DMS 273 treated with DMSO at 0.1 percent for 48 hours (cell line): ENCODE measurements around the gene RMND5B.
"Not testable (repeated sequence)": the region's sequence is repeated elsewhere in the genome, so short reads cannot be mapped to it uniquely, and the experiment has no call there.

Source experiments
- DNase-seq: peaks from one replicate; lab custom pipeline; 2025; lab: John Stamatoyannopoulos, UW

The RMND5B gene

DNA sequence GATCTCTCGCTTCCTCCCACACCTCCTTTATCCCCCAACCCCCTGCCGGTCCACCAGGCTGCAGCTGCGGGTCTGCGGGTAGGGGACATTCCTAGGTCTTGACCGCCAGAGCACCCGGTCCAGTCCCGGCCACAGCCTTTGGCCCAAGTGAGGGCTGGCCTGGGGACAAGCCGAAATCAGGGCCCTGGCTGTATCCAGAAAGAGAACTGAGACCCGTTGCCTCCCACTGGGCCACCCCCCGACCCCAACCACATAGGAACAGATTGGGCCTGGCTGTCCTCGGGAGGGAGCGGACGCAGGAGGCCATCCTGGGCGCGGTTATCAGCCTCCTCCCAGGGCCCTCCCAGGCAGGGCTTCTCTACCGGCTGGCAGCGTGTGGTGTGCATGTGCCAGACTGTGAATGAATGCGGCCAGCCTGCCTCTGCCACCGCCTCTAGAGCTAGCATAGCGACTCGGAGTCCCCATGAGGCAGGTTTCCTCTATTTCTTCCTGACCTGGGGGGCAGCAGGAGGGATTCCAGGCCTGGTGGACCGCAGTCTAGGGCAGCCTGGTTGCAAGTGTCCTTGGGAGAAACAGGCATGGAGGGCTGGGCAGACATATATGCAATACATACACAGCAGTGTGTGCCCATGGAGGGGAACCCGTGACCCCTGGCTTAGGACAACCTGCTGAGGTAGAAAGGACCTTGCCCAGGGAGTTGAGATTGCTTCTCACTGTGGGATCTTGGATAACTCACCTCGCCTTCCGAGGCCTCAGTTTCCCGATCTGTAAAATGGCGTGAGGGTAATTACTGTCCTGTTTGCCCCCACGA is 16.3 kb upstream of the RMND5B start:
- DNase-seq: no peak

DNA sequence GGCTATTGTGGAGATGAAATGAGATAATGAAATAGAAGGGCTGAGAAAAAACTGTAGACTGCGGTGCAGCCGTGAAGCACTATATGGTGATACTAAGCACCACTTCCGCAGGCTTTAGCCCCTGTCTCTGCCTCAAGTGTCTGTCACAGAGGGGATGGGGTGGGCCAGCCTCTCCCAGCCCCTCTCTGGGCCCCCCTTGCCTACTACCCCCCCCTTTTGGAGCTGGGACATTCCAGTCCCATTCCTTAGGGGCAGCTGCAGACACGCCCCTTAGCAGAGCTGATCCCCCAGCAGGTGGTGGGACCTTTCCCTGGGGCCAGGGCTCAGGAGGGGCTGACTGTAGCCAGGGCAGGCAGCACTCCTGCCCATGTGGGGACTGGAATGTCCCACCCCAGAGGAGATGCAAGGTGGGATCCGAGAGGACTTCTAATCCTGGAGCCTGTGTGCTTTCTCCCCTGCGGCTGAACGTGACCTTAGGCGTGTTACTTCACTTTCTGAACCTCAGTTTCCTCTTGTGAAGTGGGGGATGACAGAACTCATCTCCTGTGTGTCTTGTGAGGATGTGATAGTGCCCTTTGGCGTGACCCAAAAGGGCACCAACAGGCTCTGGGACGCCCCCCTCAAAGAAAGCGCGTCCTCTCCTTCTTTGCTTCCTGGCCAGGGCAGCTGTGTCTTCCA is 15.5 kb upstream of the RMND5B start:
- DNase-seq: no peak

DNA sequence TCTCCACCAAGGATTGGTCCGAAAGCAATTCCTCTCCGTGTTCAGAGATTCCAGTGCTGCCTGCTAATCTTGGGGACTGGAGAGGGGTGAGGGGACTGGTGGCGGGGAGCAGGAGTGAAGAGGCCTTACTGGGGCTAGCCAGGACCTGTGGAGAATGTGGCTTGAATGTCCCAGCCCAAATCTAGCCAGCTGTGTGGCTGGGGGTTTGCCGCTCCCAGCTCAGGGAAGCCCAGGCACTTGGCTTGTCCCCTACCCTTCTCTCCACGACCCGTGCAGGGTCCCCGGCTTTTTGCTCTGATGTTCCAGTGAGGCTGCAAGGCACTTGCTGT is 15.0 kb upstream of the RMND5B start:
- no peak for DNase-seq

DNA sequence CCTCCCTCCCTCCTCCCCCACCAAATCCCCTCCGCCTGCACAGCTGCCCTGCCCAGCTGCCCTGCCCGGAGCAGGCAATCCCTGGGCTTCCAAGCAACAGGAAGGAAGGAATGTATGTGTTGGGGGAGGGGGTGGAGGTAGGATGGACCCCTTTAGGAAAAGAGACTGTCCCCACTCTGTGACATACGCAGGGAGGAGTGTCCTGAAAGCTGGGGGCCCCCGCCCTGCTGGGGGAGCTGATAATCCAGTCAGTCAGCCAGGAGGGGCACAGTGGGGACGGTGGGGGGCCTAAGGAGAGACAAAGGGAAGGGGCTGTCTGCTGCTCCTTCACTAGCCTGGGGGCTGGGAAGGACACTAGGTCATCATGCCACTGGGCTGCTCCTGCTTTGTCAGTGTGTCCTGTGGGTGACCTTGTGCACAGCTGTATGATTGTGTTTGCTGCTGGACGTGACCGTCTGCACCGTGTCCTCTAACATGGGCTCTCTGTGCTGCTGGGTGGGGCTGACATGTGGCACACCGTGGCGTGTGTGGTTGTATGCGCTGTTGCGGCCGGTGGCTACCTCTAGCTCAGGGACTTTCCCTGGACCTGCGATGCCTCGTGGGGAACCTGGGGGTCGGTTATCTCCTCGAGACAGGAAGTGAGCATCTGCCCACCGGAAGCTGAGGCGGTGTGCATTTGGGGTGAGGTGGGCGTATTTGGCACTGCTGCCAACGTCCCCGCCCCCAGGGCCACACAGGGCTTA is 14.5 kb upstream of the RMND5B start:
- DNase-seq: no peak

DNA sequence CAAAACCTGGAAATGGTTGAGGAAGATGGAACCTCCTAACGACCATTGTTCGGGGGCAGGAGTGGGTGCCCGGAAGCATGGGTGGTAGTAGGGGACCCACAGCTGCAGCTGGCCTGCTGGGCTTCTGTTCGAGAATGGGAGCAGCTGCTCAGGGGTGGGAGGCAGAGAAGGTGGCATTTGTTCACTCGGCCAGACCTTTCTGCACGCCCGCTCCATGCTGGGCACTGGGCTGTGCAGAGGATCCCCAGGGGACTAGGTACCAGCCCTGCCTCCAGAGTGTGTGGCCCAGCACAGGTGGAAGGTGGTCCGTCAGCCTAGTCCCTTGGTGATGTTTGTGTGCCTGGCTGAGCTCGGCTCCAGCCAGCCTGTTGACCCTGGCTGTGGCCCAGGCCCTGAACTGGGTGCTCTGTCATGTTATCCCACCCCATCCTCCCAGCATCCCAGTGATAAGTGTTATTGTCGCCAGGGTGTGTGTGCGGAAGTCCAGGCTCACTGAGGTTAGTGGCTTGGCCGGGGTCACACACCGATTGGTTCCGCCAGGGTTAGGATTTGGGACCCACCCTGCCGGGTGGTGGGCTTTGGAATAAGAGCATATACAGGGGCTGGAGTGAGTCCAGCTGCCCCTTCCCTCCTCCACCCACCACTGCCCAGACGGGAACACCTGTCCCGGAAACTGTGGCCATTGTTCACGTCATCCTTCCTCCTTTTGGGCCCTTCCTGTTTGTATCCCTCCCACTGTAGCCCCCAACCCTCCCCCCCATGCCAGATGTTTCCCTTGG is 12.7 kb upstream of the RMND5B start:
- no peak for DNase-seq

DNA sequence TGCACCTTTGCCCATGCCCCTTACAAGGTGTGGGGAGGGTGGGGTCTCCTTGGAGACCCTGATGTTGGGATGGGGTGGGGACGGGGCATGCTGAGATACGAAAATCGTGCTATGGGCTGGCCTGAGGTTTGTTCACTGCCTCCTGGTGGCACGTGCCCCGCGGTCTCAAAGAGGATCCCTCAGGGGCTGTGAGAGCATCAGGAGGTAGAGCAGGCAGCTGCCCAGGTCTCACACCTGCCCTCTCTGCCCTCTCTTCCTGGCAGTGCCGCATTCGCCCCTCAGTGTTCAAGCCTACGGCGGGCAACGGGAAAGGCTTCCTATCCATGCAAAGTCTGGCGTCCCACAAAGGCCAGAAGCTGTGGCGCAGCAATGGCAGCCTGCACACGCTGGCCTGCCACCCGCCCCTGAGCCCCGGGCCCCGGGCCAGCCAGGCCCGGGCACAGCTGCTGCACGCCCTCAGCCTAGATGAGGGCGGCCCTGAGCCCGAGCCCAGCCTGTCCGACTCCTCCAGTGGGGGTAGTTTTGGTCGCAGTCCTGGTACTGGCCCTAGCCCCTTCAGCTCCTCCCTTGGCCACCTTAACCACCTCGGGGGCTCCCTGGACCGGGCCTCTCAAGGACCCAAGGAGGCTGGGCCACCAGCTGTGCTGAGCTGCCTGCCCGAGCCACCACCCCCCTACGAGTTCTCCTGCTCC is 10.8 kb upstream of the RMND5B start:
- DNase-seq: no peak

DNA sequence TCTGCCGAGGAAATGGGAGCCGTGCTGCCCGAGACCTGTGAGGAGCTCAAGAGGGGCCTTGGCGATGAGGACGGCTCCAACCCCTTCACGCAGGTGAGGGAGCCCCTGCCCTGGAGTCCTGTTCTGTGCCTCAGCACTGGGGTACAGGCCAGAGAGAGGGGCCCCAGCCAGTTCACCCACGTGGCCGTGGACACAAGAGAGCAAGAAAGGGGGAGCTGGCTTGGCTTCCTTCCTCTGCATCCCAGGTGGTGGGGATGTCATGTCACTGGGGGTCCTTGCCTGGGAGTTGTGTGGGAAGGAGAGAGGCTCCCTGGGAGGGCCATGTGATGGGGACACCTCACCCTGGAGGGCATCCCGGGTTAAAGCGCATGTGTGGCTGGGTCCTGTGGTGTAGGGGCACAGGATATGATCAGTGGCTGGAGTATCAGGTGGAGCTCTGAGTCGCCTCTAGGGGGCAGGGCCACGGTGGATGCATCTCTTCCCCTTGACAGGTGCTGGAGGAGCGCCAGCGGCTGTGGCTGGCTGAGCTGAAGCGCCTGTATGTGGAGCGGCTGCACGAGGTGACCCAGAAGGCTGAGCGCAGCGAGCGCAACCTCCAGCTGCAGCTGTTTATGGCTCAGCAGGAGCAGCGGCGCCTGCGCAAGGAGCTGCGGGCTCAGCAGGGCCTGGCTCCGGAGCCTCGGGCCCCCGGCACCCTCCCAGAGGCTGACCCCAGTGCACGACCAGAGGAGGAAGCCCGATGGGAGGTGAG is 10.0 kb upstream of the RMND5B start:
- peak; percentile 81 for DNase-seq

DNA sequence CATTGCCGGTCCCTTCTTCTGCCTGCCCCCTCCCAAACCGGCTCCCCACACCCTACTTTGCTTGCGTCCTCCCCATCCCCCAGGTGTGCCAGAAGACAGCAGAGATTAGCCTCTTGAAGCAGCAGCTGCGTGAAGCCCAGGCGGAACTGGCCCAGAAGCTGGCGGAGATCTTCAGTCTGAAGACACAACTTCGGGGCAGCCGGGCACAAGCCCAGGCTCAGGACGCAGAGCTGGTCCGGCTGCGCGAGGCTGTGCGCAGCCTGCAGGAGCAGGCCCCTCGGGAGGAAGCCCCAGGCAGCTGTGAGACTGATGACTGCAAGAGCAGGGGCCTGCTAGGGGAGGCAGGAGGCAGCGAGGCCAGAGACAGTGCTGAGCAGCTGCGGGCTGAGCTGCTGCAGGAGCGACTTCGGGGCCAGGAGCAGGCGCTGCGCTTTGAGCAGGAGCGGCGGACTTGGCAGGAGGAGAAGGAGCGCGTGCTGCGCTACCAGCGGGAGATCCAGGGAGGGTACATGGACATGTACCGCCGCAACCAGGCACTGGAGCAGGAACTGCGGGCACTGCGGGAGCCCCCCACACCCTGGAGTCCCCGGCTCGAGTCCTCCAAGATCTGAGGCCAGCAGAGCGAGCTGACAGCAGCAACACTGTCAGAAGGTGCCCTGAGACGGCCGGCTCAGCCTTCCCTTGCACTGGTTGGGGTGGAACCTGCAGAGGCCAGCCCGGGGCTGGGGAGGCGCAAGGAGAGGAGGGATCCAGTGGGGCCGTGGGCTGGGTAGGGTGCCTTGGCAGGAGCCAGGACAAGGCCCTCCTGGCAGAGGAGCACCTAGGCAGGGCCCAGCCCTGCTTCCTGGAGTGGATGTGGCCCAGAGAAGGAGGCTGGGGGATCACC is 9.2 kb upstream of the RMND5B start:
- no peak for DNase-seq

DNA sequence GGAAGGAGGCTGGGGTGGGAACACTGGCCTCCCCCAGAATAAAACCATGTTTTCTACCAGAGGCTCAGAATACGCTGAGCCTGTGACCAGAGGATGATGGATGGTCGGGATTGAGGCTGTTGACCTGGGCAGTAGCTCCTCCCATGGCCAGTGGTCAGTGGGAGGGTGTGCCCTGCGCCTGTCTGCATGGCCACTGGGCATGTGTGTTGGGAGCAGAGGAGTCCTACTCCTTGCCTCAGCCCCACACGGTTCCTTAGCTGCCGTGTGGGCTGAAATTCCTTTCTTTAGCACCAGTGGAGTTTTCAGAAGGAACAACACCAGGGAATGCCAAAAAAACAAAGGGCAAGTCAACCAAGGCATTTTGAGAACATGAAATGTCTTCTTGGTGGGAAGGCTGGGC is 8.5 kb upstream of the RMND5B start:
- no peak for DNase-seq

DNA sequence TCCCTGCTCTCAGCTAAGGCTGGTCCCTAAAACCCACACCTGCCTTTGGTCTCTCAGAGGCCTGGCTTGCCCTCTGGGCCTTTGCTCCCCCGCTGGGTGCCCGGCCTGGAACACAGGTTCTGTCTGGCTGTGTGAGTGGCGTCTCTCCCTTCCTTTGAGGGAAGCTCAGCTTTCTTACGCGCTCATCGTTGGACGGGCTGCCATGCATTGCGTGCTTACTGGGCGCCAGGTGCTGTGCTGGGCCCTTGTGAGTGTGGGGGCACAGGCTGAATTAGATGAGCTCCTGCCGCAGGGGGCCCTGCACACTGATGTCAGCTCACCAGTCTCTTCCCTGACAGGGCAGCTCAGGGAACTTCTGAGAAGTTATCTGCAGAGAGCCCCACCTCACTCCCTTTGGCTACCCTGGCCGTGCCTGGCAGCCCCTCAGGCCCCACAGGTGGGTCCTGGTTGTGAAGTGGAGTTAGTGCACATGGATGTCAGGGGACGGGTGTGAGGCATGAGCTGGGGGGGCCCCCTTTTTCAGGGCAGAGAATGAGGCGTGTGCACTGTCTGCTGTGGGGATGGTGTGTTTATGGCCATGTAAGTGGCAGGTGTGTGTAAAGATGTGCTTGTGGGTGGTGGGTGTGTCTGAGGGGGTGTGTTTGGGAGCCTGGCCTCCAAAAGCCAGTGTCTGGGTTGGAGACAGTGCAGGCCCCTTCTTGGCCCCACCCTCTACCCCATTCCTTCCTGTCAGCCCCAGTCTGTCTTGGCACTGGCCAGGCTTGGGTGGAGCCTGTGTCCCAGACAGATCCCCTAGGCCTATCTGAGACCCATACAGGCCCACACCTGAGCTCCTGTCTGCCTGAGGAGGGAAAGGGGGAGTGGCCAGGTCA is 7.5 kb upstream of the RMND5B start:
- no peak for DNase-seq

DNA sequence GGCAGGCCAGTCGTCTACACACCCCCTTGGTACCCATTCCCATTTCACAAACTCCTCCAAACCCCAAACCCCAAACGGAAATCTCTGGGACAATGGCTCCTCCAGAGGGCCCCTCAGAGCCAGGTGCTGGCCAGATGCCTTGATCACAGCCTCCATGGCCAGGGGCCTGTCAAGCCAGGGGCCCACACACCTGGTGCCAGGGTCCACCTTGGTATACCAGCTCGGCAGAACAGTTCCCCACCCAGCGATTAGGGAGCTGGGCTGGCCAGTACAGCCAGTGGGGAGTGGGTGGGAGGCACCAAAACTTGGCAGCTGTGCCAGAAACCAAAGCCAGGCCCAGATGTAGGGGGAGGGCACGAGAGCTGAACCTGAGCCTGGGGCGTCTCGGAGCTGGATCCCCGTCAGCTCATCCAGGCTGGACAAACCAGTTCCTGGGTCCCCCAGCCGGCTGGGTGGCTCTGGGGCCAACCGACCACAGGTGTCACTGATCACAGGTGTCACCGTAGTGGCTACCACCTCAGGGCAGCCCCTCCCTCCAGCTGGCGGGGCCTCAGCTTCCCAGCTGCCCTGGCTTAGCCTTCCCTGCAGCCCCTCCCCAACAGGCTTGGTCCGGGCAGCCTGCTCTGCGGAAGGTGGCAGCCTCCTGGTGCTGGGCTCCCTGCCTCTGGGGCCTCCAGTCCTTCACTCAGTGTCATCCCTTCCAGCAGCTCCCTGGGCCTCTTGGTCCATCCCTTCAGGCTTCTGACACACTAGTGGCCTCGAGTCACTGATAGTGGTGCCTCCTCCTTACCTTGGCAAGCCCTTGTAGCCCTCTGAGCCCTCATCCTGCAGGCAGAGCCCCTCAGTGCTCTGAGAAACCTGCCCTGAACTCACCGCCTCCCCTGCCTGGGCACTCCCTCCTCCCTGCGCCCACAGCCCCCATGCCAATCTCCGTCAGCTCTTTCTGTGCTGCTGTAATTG is 6.6 kb upstream of the RMND5B start:
- DNase-seq: no peak

DNA sequence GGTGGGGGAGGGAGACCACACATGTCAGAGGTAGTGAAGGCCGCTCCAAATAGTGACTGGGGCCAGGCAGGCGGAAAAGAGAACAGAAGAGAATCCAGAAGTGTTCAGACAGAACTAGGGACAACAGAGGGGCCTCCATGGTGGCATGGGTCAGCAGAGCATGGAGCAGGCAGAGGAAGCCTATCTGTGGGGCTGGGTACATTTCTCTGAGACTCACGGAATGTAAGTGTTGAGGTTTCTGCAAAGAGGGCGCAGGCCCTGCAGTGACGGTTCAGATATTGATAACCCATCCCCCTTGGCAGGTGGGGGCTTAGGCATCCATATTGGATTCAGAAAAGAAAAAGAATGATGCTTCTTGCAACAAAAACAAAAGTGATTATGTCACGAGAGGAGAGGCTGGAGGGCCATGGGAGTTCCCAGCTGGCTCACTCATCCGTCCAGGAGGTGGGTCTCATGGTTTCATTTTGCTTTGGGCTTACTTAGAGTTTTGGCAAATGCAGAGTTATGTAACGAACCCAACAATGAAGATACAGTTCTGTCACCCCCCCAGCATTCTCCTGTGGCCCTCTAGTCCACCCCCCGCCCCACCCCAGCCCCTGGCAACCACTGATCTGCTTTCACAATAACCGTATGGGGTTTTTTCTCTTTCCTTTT is 5.4 kb upstream of the RMND5B start:
- no peak for DNase-seq

DNA sequence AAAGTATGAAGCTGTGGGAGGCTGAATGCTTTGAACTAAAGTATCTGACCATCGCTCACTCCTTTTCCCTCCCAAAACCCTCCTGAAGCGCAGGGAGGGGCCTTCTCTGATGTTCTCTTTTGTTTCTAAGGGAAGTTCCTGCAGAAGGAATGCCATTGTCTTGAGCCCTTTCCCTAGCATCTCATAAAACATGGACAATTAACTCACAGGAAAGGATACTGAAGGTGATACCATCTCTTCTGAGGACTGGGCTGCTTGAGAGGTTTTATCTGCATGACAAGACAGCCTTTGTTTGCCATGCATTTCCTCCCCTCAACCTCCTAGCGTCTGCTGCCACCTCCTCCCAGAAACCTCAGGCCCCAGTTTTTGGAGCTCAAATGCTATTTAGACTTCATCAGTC is 4.3 kb upstream of the RMND5B start:
- DNase-seq: no peak

DNA sequence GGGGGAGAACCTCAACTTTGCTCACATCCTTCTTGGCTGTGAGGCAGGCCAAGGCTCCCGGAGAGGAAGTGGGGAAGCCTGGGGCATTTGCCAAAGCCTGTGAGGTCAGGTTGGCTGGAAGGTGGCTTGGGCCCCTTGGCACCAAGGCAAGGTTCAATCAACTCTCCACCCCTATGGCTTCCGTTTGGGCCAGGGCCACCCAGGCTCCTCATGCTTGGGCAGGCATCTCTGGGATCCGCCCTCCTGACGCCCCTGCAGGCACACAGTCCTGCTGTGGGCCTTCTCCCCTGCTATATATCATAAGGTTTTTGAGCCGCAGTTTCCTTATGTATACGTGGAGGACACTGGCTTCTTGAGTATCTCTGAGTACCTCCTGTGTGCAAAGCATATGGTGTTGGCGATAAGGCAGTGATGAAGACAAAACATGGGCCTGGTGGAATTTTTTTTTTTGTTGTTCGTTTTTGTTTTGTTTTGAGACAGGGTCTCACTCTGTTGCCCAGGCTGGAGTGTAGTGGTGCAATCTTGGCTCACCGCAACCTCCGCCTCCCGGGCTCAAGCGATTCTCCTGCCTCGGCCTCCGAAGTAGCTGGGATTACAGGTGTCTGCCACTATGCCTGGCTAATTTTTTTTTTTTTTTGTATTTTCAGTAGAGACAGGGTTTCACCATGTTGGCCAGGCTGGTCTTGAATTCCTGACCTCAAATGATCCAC is 3.4 kb upstream of the RMND5B start:
- DNase-seq: not testable (repeated sequence)

DNA sequence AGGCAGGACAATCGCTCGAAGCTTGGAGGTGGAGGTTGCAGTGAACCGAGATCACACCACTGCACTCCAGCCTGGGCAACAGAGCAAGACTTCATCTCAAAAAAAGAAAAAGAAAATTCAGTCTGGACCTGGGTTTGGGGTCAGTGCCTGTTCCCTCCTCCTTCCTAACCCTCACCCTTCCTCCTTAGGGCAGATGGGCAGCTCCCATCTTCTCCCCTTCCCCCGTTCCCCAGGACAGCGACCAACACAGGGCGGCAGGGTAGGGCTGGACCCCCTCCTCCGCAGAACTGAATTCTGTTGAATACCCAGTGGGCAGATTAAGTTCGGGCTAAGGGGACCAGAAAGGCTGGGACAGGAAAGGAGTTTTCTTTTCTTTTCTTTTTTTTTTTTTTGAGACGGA is 1.5 kb upstream of the RMND5B start:
- no peak for DNase-seq

DNA sequence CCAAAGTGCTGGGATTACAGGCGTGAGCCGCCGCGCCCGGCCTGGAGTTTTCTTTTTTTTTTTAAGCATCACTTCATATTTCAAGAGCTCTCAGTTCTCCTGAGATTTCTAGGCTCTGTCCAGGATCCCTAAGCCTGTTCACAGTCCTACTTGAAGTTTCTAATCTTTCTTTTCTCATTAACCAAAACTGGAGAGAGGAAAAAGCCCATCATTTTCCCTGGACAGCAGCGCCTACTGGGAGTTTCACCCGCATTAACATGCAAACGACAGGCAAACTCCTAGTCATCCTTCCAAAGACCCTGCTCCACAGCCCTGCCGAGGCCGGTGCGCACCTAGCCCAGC is 609 bp upstream of the RMND5B start:
- DNase-seq: not testable (repeated sequence)
